Measurements from ENCODE around the gene DHX32.

DHX32 gene

GRCh38 chr10:125840955-125841354 lies 40.1 kb downstream of the DHX32 start:
- no peak overlapping the region for H3K14ac ChIP-seq (ENCODE audit: low read length)
- H2BK120ac ChIP-seq (ENCODE audit: low read depth, low read length) = no peak overlapping the region
- H3K4me3 ChIP-seq (ENCODE audit: low read length in 2 of 2) = no peak overlapping the region
- no peak overlapping the region for H4K91ac ChIP-seq (ENCODE audit: low read depth, low read length, poor library complexity)
- DNase-seq (ENCODE audit: low spot score) = no peak
- peaks cover 0 to 1% (median 0%) of the 10 kb centered on the region in 3 experiments for H3K27me3 ChIP-seq (ENCODE audit: control insufficient read depth in 3 of 3, insufficient read depth in 3 of 3, low read depth in 1 of 3, low read length in 3 of 3)
- no peak overlapping the region for H3K9ac ChIP-seq (ENCODE audit: low read depth, low read length, poor library complexity)
- H4K8ac ChIP-seq (ENCODE audit: low read depth, low read length) = no peak overlapping the region
- H3K4me2 ChIP-seq (ENCODE audit: insufficient read depth, low read length, poor library complexity, severe bottlenecking) = no peak overlapping the region
- no peak overlapping the region for H2BK15ac ChIP-seq (ENCODE audit: low read length)
- H3K18ac ChIP-seq (ENCODE audit: low read length) = no peak overlapping the region
- H3K79me1 ChIP-seq (ENCODE audit: low read depth, low read length) = no peaks in the 10 kb centered on the region
- H3K4me1 ChIP-seq (ENCODE audit: control insufficient read depth in 2 of 2, insufficient read depth in 1 of 2, low read depth in 1 of 2, low read length in 2 of 2) = no peaks in the 10 kb centered on the region
- no peak overlapping the region for H3K23ac ChIP-seq (ENCODE audit: low read depth, low read length, poor library complexity)
- no peak overlapping the region for H2BK5ac ChIP-seq (ENCODE audit: low read length)
- H3K36me3 ChIP-seq (replicated peaks in 1 of 2; ENCODE audit: control insufficient read depth in 2 of 2, insufficient read depth in 2 of 2, low read length in 2 of 2) = peaks cover 47 to 97% of the 10 kb centered on the region in 2 donors
- WGBS, 2 donors (ENCODE audit: extremely low coverage in 2 of 2, insufficient read length in 2 of 2, insufficient replicate concordance in 1 of 2) = no CpG with 5 or more reads among the region's 3 CpGs
- H2AK5ac ChIP-seq (ENCODE audit: low read depth, low read length) = no peak overlapping the region
- no peak overlapping the region for H2BK12ac ChIP-seq (ENCODE audit: low read length)
- H3K9me3 ChIP-seq (replicated peaks in 1 of 2; ENCODE audit: control insufficient read depth in 2 of 2, insufficient read depth in 1 of 2, low read depth in 1 of 2, low read length in 2 of 2) = no peaks in the 10 kb centered on the region
- H2AFZ ChIP-seq (ENCODE audit: low read length) = no peak overlapping the region
- H3K27ac ChIP-seq (replicated peaks; ENCODE audit: low read length) = no peak overlapping the region
- H3K4ac ChIP-seq (ENCODE audit: low read length) = no peak overlapping the region

- H3K23ac ChIP-seq (ENCODE audit: low read depth, low read length, poor library complexity) = no peak overlapping the region
- H3K36me3 ChIP-seq (replicated peaks in 1 of 2; ENCODE audit: control insufficient read depth in 2 of 2, insufficient read depth in 2 of 2, low read length in 2 of 2) = peaks cover 43 to 97% of the 10 kb centered on the region in 2 donors
- no peak overlapping the region for H2AFZ ChIP-seq (ENCODE audit: low read length)
- no peak overlapping the region for H4K91ac ChIP-seq (ENCODE audit: low read depth, low read length, poor library complexity)
- H3K4me3 ChIP-seq (ENCODE audit: low read length in 2 of 2) = no peak overlapping the region
- no peak for DNase-seq (ENCODE audit: low spot score)
- H3K18ac ChIP-seq (ENCODE audit: low read length) = no peak overlapping the region
- WGBS, 2 donors (ENCODE audit: extremely low coverage in 2 of 2, insufficient read length in 2 of 2, insufficient replicate concordance in 1 of 2) = no CpG with 5 or more reads among the region's 9 CpGs
- no peaks in the 10 kb centered on the region for H3K9me3 ChIP-seq (replicated peaks in 1 of 2; ENCODE audit: control insufficient read depth in 2 of 2, insufficient read depth in 1 of 2, low read depth in 1 of 2, low read length in 2 of 2)
- no peak overlapping the region for H3K9ac ChIP-seq (ENCODE audit: low read depth, low read length, poor library complexity)
- no peak overlapping the region for H3K27ac ChIP-seq (replicated peaks; ENCODE audit: low read length)
- peaks cover 0 to 1% (median 0%) of the 10 kb centered on the region in 3 experiments for H3K27me3 ChIP-seq (ENCODE audit: control insufficient read depth in 3 of 3, insufficient read depth in 3 of 3, low read depth in 1 of 3, low read length in 3 of 3)
- H4K8ac ChIP-seq (ENCODE audit: low read depth, low read length) = no peak overlapping the region
- no peak overlapping the region for H2BK5ac ChIP-seq (ENCODE audit: low read length)
- H2BK12ac ChIP-seq (ENCODE audit: low read length) = no peak overlapping the region
- H2AK5ac ChIP-seq (ENCODE audit: low read depth, low read length) = no peak overlapping the region
- no peak overlapping the region for H2BK15ac ChIP-seq (ENCODE audit: low read length)
- H3K4me1 ChIP-seq (ENCODE audit: control insufficient read depth in 2 of 2, insufficient read depth in 1 of 2, low read depth in 1 of 2, low read length in 2 of 2) = no peaks in the 10 kb centered on the region
- H2BK120ac ChIP-seq (ENCODE audit: low read depth, low read length) = no peak overlapping the region
- H3K4ac ChIP-seq (ENCODE audit: low read length) = no peak overlapping the region
- no peaks in the 10 kb centered on the region for H3K79me1 ChIP-seq (ENCODE audit: low read depth, low read length)
- no peak overlapping the region for H3K14ac ChIP-seq (ENCODE audit: low read length)
- no peak overlapping the region for H3K4me2 ChIP-seq (ENCODE audit: insufficient read depth, low read length, poor library complexity, severe bottlenecking)
Observed at GRCh38 chr10:125840406-125840805, 40.7 kb downstream of the DHX32 start.

GRCh38 chr10:125838802-125839575 lies 42.1 kb downstream of the DHX32 start:
- peaks cover 41 to 95% of the 10 kb centered on the region in 2 donors for H3K36me3 ChIP-seq (replicated peaks in 1 of 2; ENCODE audit: control insufficient read depth in 2 of 2, insufficient read depth in 2 of 2, low read length in 2 of 2)
- no peak for DNase-seq (ENCODE audit: low spot score)
- no peak overlapping the region for H3K9ac ChIP-seq (ENCODE audit: low read depth, low read length, poor library complexity)
- H4K91ac ChIP-seq (ENCODE audit: low read depth, low read length, poor library complexity) = no peak overlapping the region
- no peak overlapping the region for H3K27ac ChIP-seq (replicated peaks; ENCODE audit: low read length)
- H3K9me3 ChIP-seq (replicated peaks in 1 of 2; ENCODE audit: control insufficient read depth in 2 of 2, insufficient read depth in 1 of 2, low read depth in 1 of 2, low read length in 2 of 2) = no peaks in the 10 kb centered on the region
- no peak overlapping the region for H2BK12ac ChIP-seq (ENCODE audit: low read length)
- H4K8ac ChIP-seq (ENCODE audit: low read depth, low read length) = no peak overlapping the region
- H3K4me1 ChIP-seq (ENCODE audit: control insufficient read depth in 2 of 2, insufficient read depth in 1 of 2, low read depth in 1 of 2, low read length in 2 of 2) = no peaks in the 10 kb centered on the region
- no peak overlapping the region for H3K4me2 ChIP-seq (ENCODE audit: insufficient read depth, low read length, poor library complexity, severe bottlenecking)
- no peak overlapping the region for H3K4me3 ChIP-seq (ENCODE audit: low read length in 2 of 2)
- H2AK5ac ChIP-seq (ENCODE audit: low read depth, low read length) = no peak overlapping the region
- no peak overlapping the region for H2BK120ac ChIP-seq (ENCODE audit: low read depth, low read length)
- H3K79me1 ChIP-seq (ENCODE audit: low read depth, low read length) = no peaks in the 10 kb centered on the region
- no CpG with 5 or more reads among the region's 9 CpGs for WGBS, 2 donors (ENCODE audit: extremely low coverage in 2 of 2, insufficient read length in 2 of 2, insufficient replicate concordance in 1 of 2)
- no peak overlapping the region for H3K18ac ChIP-seq (ENCODE audit: low read length)
- no peak overlapping the region for H2AFZ ChIP-seq (ENCODE audit: low read length)
- H2BK15ac ChIP-seq (ENCODE audit: low read length) = no peak overlapping the region
- no peak overlapping the region for H3K14ac ChIP-seq (ENCODE audit: low read length)
- H3K27me3 ChIP-seq (ENCODE audit: control insufficient read depth in 3 of 3, insufficient read depth in 3 of 3, low read depth in 1 of 3, low read length in 3 of 3) = peaks cover 0 to 1% (median 0%) of the 10 kb centered on the region in 3 experiments
- H3K4ac ChIP-seq (ENCODE audit: low read length) = no peak overlapping the region
- no peak overlapping the region for H2BK5ac ChIP-seq (ENCODE audit: low read length)
- H3K23ac ChIP-seq (ENCODE audit: low read depth, low read length, poor library complexity) = peak overlapping the region; percentile 35

GRCh38 chr10:125836746-125837145 lies 44.3 kb downstream of the DHX32 start:
- DNase-seq (ENCODE audit: low spot score) = no peak
- no peak overlapping the region for H2BK120ac ChIP-seq (ENCODE audit: low read depth, low read length)
- no peak overlapping the region for H3K14ac ChIP-seq (ENCODE audit: low read length)
- no peaks in the 10 kb centered on the region for H3K4me1 ChIP-seq (ENCODE audit: control insufficient read depth in 2 of 2, insufficient read depth in 1 of 2, low read depth in 1 of 2, low read length in 2 of 2)
- H3K9me3 ChIP-seq (replicated peaks in 1 of 2; ENCODE audit: control insufficient read depth in 2 of 2, insufficient read depth in 1 of 2, low read depth in 1 of 2, low read length in 2 of 2) = no peaks in the 10 kb centered on the region
- no peak overlapping the region for H4K91ac ChIP-seq (ENCODE audit: low read depth, low read length, poor library complexity)
- H3K18ac ChIP-seq (ENCODE audit: low read length) = no peak overlapping the region
- no peak overlapping the region for H2BK12ac ChIP-seq (ENCODE audit: low read length)
- H3K4me3 ChIP-seq (ENCODE audit: low read length in 2 of 2) = no peak overlapping the region
- H4K8ac ChIP-seq (ENCODE audit: low read depth, low read length) = no peak overlapping the region
- H3K27ac ChIP-seq (replicated peaks; ENCODE audit: low read length) = no peak overlapping the region
- H3K27me3 ChIP-seq (ENCODE audit: control insufficient read depth in 3 of 3, insufficient read depth in 3 of 3, low read depth in 1 of 3, low read length in 3 of 3) = peaks cover 0 to 1% (median 0%) of the 10 kb centered on the region in 3 experiments
- peaks cover 46 to 98% of the 10 kb centered on the region in 2 donors for H3K36me3 ChIP-seq (replicated peaks in 1 of 2; ENCODE audit: control insufficient read depth in 2 of 2, insufficient read depth in 2 of 2, low read length in 2 of 2)
- H3K79me1 ChIP-seq (ENCODE audit: low read depth, low read length) = no peaks in the 10 kb centered on the region
- no peak overlapping the region for H3K4ac ChIP-seq (ENCODE audit: low read length)
- no peak overlapping the region for H3K4me2 ChIP-seq (ENCODE audit: insufficient read depth, low read length, poor library complexity, severe bottlenecking)
- no CpG with 5 or more reads among the region's 2 CpGs for WGBS, 2 donors (ENCODE audit: extremely low coverage in 2 of 2, insufficient read length in 2 of 2, insufficient replicate concordance in 1 of 2)
- no peak overlapping the region for H3K23ac ChIP-seq (ENCODE audit: low read depth, low read length, poor library complexity)
- H2BK5ac ChIP-seq (ENCODE audit: low read length) = no peak overlapping the region
- no peak overlapping the region for H3K9ac ChIP-seq (ENCODE audit: low read depth, low read length, poor library complexity)
- H2BK15ac ChIP-seq (ENCODE audit: low read length) = no peak overlapping the region
- H2AFZ ChIP-seq (ENCODE audit: low read length) = no peak overlapping the region
- H2AK5ac ChIP-seq (ENCODE audit: low read depth, low read length) = no peak overlapping the region

Data from neuronal stem cell (in vitro differentiated cells).